Measurements from ENCODE around the gene KLHL11. TPM values are rescaled to one million over a fixed set of nuclear protein-coding genes. Genes with fewer than 3 reads are reported as not detected.

Gene KLHL11, protein sequence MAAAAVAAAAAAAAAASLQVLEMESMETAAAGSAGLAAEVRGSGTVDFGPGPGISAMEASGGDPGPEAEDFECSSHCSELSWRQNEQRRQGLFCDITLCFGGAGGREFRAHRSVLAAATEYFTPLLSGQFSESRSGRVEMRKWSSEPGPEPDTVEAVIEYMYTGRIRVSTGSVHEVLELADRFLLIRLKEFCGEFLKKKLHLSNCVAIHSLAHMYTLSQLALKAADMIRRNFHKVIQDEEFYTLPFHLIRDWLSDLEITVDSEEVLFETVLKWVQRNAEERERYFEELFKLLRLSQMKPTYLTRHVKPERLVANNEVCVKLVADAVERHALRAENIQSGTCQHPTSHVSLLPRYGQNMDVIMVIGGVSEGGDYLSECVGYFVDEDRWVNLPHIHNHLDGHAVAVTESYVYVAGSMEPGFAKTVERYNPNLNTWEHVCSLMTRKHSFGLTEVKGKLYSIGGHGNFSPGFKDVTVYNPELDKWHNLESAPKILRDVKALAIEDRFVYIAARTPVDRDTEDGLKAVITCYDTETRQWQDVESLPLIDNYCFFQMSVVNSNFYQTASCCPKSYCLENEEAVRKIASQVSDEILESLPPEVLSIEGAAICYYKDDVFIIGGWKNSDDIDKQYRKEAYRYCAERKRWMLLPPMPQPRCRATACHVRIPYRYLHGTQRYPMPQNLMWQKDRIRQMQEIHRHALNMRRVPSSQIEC
- polyA plus RNA-seq (ENCODE audit: insufficient read length in 4 of 4), result 10 to 100 TPM in 1 of 4 donors, 1 to 10 TPM in 3; 6.7 to 10.9 (median 9.3) TPM

DNA sequence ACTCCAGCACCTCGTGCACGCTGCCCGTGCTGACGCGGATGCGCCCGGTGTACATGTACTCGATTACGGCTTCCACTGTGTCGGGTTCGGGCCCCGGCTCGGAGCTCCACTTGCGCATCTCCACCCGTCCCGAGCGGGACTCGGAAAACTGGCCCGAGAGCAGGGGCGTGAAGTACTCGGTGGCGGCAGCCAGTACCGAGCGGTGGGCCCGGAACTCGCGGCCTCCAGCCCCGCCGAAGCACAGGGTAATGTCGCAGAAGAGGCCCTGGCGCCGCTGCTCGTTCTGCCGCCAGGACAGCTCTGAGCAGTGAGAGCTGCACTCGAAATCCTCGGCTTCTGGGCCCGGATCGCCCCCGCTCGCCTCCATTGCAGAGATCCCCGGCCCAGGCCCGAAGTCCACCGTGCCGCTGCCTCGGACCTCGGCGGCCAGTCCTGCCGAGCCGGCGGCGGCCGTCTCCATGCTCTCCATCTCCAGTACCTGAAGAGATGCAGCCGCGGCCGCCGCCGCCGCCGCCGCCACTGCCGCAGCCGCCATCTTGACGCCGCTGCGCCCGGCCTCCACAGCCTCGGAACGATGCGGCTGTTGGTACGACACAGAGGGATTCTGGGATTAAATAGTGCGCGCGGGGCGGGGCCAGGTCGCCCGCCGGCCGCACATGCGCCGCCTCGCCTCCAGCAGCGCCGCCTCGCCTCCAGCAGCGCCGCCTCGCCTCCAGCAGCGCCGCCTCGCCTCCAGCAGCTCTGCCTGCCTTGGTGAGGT, at the start of gene KLHL11:
Gene KLHL11, minus strand, starts transcription at position 588 of the 760 bp plus-strand sequence. Its CDS starts 53 bp downstream, at position 535.
- peak; percentile 68 to 83 (median 80) for DNase-seq (ENCODE audit: low read depth in 4 of 4, low spot score in 3 of 4)

DNA sequence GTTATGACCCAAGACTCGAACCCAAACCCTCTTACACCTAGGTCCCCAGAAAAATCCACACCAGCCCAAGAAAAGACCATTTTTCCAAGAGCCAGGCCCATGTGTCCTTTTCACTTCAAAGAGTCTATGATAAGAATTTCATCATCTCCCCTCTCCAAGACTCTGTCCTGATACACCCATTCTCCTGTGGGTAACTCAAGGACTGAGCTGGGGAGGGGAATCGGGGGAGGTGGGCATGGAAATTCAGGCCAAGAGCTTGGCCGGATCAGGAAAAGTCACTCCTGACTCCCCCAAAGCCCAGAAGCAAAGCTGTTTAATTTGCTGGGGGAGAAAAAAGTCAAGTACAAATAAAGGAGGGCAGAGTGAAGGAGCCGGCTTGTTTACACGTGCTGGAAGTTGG, 49.8 kb upstream of the KLHL11 start:
- no peak for DNase-seq (ENCODE audit: low read depth in 4 of 4, low spot score in 3 of 4)

DNA sequence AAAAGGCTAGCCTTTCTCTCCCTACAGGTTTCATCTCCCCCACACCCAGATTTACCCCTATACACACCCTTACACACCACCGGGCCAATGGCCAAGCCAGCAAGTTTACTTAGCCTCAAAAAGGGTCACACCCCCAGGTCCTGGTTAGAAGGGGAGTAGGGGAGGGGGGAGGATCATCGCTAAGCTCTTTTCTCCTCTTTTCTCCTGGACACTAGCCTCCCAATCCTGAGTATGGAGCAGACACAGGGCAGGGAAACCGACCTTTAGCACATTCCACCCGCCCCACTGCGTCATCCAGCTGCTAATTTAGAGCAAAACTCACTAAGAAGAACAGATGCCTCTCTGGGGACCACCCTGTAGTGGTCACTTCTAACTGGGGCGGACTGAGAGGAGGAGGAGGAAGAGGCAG, 49.1 kb upstream of the KLHL11 start:
- no peak for DNase-seq (ENCODE audit: low read depth in 4 of 4, low spot score in 3 of 4)

DNA sequence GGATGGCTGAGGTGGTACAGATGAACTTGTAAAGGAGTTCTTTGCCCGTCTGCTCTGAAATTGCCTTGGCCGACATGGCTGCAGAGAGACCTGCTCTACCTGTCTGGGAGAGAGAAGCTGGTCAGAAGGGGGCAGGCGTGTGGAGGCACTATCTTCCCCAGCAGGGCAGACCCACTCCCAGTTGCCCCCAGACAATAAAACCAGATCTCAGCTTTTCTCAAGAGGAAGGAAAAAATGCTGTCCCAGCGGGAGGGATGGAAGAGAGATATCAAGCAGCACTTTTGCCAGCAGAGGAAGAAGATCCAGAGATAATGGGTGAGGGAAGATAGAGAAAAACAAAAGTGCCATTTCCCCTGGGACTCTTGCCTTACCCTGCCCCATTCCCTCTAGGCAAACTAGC, 48.6 kb upstream of the KLHL11 start:
- DNase-seq (ENCODE audit: low read depth in 4 of 4, low spot score in 3 of 4), result no peak

DNA sequence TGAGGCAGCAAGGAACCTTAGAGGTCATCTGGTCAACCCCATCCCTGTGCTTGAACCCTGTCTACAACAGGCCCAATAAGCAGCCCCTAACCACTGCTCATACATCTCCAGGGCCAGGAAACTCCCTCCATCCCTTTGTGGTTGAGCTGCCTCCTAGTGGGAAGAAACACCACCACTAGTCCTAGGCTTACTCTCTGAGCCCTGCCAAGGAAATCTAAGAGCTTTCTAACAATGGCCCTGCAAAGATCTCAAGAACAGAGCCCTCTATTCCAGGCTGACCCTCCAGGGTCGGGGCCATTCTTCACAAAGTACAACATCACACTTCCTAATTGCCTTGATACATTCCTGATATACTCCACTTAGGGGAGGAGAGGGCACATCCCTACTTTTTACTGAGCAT, 47.7 kb upstream of the KLHL11 start:
- DNase-seq (ENCODE audit: low read depth in 4 of 4, low spot score in 3 of 4), result no peak

DNA sequence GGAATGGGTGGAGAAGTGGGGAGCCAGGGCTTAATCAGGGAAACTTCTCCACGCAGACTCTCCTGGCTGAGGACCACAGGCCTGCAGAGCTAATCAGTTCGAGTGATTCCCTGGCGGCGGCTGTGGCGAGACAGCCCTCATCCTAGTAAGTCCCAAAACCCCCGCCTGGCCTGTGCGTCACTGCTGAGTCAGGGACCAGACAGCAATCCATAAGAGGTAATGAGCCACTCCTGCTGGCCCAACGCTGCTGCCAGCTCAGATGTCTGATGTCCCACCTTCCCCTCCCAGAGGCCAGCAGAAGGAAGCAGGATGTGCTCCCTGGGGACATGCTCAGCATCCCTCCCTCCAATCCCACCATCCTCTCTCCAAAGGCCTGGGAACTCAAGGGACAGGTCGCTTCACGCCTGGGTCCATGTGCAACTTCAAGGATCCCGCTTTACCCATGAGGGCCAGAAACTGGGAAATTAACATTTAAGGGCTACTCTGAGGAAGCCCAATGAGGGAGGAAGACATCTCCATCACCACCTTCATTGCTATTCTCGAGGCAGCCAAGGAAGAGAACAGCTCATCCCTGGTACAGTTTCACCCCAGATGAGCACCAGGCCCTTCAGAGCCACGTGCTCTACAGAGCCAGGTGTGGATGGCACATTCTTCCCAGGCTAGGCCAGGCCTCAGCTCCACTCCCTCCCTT, 45.6 kb upstream of the KLHL11 start:
- no peak for DNase-seq (ENCODE audit: low read depth in 4 of 4, low spot score in 3 of 4)

DNA sequence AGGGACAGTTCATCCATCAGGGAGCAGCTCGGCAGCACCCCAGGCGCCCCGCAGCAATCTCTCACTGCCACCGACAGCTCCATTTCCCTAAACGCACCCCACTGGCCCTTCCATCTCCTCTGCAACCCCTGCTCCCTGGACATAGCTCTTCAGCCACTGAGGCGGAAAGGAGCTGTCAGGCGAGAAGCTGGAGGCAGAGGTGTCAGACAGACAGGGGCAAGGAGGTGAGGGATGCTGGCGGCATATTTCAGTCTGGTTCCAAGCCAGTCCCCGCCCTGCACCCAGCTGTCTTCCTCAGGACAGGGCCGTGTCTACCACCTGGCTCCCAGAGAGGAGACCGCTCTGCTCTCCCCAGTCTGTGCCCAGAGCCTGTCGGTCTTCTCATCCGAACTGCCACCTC, 43.9 kb upstream of the KLHL11 start:
- DNase-seq (ENCODE audit: low read depth in 4 of 4, low spot score in 3 of 4), result no peak

DNA sequence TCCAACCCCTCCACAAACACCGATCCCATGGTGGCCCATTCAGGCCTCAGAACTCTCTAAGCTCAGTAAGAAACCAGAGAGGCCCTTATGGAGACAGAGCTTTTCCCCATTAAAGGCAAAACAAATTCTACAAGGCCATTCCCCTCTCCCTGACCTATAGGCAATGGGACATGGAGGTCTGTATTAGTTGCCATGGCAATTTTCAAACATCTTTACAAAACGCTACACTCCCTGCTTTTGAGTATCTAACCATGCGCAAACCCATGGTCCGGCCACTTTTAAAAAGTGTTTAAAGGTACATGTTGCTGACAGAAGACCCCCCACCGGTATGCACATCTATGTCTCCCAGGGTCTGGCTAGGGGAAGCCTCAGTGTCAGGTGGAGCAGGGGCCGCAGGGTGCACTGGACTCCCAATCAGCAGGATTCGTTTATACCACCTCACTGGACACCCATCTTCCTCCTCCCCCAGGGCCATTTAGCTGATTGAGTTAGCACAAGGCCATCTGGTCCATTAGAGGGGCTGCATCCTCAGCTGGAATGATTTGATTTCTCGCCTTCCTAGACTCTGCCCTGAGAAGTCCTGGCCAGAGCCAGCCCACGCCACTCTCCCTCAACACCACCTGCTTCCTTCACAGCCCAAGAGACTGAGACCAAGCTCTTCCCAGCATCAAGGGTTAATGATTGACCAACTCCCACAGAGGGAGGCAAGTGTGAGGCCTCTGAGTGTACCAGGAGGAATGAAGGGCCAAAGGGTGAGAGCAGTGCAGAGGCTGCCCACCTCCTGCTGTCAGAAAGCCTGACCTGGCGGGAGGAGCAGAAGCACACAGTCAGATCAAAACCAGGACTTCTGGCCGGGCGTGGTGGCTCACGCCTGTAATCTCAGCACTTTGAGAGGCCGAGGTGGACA, 42.7 kb upstream of the KLHL11 start:
- DNase-seq (ENCODE audit: low read depth in 4 of 4, low spot score in 3 of 4), result peak in 2 of 4 donors; percentile 63 to 70

DNA sequence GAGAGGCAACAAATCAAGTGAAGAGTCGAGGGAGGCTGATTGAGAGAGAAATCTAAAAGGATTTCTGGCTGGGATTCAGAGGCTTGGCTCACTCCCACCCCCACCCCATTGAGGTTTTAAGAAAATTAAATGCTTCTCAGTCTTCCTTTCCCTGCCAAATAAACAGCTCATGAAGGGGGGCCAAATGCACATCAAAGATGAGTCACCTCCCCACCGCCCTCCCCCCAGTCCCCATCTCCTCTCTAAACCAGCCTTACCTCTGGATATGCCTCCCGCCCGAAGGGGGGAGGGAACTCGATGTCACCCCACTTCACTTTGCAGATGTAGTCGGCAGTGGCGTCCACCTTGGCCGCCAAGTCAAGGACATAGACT, 41.9 kb upstream of the KLHL11 start:
- DNase-seq (ENCODE audit: low read depth in 4 of 4, low spot score in 3 of 4), result no peak

DNA sequence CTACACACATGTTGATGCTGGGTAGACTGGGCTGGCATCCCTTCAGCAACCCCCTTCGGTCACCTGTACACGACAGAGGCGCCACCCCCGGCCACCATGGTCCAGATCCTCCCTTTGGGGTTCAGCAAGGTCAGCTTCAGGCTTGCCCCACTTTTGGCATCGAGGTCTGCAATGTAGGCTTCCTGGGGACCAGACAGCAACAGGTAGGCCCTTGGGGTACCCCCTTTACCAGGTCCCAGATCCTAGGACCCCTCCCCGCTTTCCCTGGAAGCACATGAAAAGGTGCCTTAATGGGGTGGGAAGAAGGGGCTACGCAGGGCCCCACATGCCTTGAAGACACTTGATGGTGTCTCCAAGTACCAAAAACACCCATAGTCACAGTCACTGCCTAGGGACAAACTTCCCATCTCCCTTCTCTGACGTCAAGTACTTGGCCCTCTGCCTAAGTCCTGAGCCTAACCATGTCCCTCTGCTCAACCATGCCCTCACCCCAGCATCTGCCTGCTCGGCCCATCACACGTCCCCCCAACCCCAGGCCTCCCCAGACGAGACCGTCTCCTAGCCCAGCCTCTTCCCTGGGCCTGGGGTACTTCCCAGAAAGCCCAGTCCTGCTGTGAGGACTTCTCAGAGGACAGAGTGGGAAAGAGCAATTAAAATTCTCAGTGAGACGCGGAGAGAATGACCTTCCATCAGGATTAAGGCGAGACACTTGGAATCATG, 41.4 kb upstream of the KLHL11 start:
- no peak for DNase-seq (ENCODE audit: low read depth in 4 of 4, low spot score in 3 of 4)

DNA sequence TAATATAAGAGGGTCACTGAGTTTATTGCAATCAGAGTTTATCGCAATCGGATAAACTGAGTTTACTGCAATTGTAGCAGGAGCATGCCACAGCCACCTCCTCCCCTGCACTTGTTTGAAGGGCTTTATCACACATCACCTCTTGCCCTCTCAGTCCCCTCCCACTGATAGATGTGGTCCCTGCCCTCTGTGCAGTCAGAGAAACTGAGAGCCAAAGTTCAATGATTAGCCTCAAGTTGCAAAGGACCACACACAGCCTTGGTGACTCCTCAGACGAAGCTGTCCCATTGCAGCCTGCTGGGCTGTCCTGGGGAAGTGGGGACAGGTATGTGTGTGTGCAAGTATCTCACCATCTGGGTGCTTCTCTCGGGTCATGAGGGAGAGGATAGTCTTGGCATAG, 39.9 kb upstream of the KLHL11 start:
- no peak for DNase-seq (ENCODE audit: low read depth in 4 of 4, low spot score in 3 of 4)

DNA sequence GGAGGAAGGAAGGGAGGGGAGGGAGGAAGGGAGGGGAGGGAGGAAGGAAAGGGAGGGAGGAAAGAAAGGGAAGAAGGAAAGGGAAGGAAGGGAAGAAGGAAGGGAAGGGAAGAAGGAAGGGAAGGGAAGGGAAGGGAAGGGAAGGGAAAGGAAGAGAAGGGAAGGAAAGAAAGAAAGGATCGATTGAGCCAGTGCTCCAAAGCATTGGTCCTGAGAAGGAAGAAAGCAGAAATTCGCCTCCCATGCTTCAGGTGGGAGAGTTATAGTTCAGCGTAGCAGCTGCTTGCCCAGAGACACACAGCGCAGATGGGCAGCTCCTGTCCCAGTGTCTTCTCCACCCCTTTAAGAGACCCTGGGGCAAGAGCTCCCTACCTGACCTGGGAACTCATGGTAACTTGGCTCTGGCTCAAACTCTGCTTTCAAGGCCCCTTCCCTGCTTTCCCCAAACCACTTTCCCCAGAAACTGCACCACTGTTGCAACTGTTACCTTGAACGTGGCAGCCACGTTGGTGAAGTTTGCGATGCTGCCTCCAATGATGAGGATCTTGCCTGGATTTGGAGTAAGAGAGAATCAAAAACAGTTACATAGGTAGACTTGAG, 39.1 kb upstream of the KLHL11 start:
- DNase-seq (ENCODE audit: low read depth in 4 of 4, low spot score in 3 of 4), result no peak

DNA sequence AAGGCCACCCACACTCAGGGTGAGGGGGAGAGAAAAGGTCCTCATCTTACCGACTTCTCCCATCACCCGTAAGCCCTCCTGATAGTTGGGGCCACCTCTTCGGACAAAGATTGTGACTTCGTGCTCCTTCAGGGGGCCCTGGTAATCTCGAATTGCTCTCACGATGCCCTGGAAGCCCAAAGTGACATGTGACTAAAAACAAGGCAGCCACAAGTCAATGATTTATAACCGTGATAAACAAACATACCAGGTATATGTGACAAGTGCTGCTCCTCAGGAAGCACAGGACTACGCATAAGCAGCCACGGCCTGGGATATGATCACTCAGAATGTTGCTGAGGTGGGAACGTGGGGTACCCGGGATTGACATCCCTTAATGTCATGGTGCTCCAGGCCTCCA, 36.4 kb upstream of the KLHL11 start:
- no peak for DNase-seq (ENCODE audit: low read depth in 4 of 4, low spot score in 3 of 4)

DNA sequence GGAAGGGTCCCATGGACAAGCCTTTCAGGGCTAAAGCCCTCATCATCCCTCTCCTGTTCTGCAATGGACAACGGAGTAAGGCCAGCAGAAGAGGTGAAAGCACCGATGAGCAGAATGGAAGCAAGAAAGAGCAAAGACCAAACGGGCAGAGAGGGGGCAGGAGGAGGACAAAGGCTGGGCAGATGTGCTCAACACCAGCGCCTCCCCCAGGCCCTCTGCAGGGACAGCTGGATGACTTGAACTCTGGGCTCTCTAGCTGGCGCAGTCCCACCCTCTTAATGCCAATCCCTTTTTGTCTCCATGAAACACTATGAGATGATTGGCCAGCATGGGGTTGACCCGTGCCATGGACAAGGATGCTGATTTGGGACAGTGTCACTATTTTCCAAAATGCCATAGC, 31.5 kb upstream of the KLHL11 start:
- DNase-seq (ENCODE audit: low read depth in 4 of 4, low spot score in 3 of 4), result no peak

DNA sequence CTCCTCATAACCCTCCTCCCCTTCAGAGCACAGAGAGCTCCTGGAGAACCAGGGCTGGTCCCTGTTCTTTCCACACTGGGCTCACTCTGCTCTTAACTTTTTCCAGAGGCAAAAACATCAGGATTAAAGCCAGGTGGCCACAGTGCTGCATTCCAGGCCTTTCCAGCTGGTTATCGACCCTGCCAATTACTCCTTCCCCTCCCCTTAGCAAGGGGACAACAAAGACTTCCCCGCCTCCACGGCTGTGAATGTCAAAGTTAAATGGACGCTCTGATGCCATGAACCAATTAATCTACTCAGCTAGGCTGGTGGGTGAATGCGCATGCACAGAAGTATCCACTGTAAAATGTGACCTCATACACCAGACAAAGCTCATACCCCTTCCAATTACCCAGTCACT, 30.4 kb upstream of the KLHL11 start:
- DNase-seq (ENCODE audit: low read depth in 4 of 4, low spot score in 3 of 4), result no peak

DNA sequence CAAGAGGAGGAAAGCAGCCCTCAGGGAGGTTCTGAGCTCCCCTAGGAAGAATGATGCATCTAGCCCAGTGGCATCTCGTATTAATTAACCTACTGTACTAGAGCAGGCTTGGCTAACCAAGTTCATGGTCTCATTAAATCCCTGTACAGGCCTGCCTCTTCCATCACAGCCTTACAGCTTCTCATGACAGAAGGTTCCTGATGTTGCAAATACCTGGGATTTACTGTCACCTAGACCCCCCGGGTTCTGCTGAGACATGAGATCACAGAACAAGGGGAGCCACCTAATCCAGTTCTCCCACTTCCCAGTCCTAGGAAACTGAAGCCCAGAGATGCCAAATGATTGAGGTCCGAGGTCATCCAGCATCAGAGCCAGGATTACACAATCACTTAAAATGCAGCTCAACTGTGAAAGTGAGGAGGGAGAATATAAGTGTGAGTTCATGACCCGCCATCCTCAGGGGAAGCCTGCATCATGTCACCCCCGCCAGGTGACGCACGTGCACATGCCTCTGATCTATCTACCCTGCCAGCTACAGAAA, 29.6 kb upstream of the KLHL11 start:
- DNase-seq (ENCODE audit: low read depth in 4 of 4, low spot score in 3 of 4), result no peak

DNA sequence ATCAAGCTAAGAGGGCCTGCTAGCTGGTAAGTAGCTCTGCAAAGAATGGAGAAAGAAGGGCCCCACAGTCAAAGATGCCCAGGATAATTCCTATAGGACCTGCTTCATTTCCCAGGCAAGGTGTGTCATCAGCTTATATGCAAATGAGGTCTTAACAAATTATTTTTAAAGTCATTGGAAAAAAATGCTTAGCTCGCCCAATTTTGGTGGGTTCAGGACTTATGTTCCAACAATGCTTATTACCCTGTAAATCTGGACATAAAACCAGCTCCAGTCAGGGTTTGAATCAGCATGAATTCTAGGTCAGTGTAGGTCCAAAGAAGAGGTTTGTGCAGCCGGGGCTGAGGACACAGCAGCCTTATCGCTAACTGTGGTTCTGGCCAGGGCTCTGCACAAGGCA, 28.2 kb upstream of the KLHL11 start:
- no peak for DNase-seq (ENCODE audit: low read depth in 4 of 4, low spot score in 3 of 4)

DNA sequence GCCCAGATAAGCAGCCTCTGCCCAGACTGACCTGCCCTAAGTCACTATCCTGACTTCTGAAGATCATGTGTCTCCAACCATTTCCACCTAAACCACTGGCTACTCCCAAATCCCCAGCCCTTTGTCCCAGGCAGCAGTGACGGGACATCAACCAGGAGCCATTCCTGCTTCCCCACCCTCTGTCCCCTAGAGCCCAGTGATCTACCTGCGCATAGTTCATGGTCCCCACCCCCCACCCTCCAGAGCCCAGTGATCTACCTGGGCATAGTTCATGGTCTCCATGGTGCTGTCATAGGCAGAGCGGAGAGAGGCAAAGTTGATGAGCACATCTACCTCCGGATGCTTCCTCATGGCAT, 26.8 kb upstream of the KLHL11 start:
- no peak for DNase-seq (ENCODE audit: low read depth in 4 of 4, low spot score in 3 of 4)

Measured in left renal pelvis (tissue), 4 donors.